ENCODE data around the gene IRX2. TPM values are rescaled to one million over a fixed set of nuclear protein-coding genes. Genes with fewer than 3 reads are reported as not detected.

IRX2 gene
- total RNA-seq, 1 donor, result 3.0 TPM

DNA sequence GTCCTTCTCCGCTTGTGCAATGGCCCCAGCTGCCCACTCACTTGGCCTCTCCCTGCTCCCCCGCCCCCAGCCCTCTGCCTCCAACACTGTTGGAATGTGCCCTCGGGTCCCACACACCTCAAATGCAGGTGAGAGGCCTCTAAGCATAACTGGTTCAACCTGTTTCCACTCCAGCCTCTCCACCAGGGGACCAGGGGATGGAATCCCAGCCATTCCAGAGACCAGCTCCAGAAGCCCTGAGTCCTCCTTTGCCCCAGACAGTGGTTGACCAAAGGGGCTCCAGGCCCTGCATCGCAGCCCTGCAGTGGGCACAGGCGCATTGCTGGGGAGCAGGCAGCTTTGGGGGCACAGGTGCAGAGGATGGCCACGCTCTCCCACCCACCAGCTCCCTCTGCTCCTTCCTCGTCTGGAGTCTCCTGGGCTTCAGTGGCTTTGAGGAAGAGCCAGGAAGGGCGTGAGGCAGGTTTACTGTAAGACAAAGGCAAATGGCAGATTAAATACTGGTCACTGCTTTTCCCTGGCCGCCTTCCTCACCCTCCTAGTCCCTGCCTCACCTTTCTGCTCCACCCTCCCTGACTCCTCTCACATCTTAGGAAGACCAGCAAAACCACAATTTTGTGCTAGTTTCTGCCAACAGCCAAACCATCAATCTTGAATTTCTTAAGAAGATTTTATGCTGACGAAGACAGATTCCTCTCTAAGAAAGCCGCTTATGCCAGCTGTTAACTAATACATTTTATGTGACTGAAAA, 29.1 kb upstream of the IRX2 start:
- no peak for DNase-seq (ENCODE audit: low read depth)
- TF ChIP-seq, protein P1, sequence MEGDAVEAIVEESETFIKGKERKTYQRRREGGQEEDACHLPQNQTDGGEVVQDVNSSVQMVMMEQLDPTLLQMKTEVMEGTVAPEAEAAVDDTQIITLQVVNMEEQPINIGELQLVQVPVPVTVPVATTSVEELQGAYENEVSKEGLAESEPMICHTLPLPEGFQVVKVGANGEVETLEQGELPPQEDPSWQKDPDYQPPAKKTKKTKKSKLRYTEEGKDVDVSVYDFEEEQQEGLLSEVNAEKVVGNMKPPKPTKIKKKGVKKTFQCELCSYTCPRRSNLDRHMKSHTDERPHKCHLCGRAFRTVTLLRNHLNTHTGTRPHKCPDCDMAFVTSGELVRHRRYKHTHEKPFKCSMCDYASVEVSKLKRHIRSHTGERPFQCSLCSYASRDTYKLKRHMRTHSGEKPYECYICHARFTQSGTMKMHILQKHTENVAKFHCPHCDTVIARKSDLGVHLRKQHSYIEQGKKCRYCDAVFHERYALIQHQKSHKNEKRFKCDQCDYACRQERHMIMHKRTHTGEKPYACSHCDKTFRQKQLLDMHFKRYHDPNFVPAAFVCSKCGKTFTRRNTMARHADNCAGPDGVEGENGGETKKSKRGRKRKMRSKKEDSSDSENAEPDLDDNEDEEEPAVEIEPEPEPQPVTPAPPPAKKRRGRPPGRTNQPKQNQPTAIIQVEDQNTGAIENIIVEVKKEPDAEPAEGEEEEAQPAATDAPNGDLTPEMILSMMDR (IDR thresholded peaks at IDR 0.05; ENCODE audit: insufficient read depth, low read depth, low read length), result no peak

DNA sequence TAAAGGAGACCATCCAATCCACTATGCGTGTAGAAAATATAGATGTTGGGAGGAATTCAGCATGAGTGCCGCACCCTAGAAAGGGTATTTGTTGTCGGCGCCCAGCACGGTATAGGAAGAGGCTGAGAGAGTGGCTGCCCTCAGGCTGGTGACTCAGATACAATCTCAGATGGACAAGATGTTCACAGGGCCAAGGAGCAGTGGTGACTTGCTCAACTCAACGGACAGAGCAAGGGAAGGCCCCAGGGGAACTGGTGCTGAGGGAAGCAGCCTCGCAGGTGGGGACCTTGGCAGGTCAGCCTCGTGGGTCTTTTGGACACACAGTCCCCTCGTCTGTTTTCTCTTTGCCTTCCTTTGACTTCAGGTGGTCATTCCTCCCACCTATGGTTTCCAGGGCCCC, 28.0 kb upstream of the IRX2 start:
- TF ChIP-seq, protein P1 (IDR thresholded peaks at IDR 0.05; ENCODE audit: insufficient read depth, low read depth, low read length), result no peak
- no peak for DNase-seq (ENCODE audit: low read depth)
- H3K4me3 ChIP-seq (ENCODE audit: low read depth, low read length), result no peak overlapping the region

More for the DNA sequence above, 29.1 kb upstream of the IRX2 start:
- H3K4me3 ChIP-seq (ENCODE audit: low read depth, low read length), result no peak overlapping the region

DNA sequence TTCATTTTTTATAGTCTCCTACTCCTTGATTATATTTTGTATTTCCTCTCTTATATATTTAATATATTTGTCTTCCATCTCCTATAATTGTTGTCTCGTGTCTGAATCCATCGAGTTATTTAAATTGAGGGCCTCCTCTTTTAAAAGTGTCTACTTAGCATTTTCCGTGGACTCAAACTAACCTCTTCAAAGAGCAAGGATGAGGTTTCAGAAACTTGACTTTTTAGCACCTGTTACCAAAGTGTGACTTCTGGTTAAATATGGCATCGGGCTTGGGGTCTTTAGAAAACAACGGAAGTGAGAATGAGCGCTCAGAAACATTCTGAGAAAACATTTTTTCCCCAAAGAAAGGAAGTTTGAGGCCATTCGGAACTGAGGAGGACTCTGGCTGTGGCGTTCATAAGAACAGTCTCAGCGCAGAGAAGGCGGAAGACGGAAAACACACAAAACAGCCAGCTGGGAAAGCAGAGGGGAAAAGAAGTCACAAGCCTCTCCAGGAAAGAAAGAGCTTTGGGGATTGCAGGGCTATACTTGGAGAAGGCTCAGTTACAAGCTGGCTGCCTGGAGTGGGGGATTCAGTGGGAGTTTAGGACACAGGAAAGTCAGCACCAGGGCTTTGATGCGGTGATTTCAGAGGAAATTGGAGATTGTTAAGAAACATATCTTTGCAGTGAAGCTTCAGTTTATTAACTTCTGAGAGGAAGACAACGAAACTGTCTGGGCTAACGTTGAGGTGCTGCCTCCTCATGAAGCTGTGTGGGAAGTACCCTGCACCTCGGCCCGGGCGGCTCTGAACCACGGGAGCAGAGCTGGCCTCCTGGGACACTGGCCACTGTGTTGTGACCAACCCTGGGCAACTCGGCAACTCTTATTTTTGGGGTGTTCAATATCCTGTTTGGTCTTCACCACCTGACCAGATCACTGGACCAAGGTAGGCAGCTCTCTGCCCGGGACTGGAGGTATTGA, 25.1 kb upstream of the IRX2 start:
- DNase-seq (ENCODE audit: low read depth), result no peak
- TF ChIP-seq, protein P1 (IDR thresholded peaks at IDR 0.05; ENCODE audit: insufficient read depth, low read depth, low read length), result no peak
- H3K4me3 ChIP-seq (ENCODE audit: low read depth, low read length), result no peak overlapping the region

DNA sequence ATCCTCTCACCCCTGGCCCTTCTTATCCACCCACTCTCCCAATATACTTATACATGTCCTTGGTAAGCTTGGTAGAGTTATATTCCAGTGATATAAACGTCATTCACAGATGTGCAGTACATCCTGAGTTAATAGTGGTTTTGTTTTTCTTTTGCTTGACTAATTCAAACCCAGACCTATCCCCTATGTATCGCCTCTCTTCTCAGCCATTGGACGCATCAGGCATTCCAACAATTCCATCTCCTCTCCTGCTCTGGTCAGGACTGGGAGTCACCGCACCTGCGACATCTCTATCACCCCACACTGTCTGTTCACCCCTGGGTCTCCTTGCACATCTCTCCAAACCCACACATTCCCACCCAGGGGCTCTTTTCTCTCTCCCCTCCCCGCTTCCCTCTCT, 21.9 kb upstream of the IRX2 start:
- H3K4me3 ChIP-seq (ENCODE audit: low read depth, low read length), result no peak overlapping the region
- DNase-seq (ENCODE audit: low read depth), result no peak
- TF ChIP-seq, protein P1 (IDR thresholded peaks at IDR 0.05; ENCODE audit: insufficient read depth, low read depth, low read length), result no peak

DNA sequence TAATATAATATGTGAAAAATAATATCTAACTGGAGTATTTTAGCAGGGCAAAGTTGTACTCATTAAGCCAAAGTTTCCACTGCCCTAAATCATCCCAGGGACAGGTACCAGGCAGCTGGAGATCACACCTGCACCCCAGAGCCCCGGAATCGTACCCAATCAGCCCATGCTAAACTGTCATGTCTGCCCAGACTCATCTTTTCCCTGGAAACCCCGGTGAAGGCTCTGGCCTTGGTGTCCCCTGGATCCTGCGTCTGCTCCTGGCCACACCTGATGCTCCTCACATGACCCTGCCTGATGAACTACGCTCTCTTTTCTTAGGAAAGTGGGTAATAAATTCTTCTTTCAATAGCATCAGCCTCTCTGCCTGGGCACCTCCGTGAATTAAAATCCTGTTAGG, 15.6 kb upstream of the IRX2 start:
- no peak overlapping the region for H3K4me3 ChIP-seq (ENCODE audit: low read depth, low read length)
- no peak for DNase-seq (ENCODE audit: low read depth)
- TF ChIP-seq, protein P1 (IDR thresholded peaks at IDR 0.05; ENCODE audit: insufficient read depth, low read depth, low read length), result no peak

DNA sequence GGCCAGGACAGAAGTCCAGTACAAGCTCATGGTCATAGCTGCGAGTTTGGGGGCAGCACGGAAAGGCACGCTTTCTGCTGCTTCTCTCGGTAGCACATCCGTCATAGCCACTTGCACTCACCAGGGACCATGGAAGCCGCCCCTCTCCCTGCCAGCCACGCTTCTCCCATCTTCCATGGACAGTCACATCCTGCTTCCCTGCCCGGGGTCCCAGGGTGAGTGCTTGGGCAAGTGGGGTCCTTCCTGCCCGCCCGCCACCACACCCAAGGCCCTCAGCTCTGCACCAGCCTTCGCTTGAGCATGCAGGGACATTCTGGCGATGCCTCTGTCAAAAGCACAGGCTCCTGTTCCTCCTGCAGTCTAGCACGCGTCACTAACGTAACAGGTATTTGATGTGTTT, 13.1 kb upstream of the IRX2 start:
- DNase-seq (ENCODE audit: low read depth), result no peak
- TF ChIP-seq, protein P1 (IDR thresholded peaks at IDR 0.05; ENCODE audit: insufficient read depth, low read depth, low read length), result no peak
- H3K4me3 ChIP-seq (ENCODE audit: low read depth, low read length), result no peak overlapping the region

All from fibroblast of villous mesenchyme (primary cell).